ENCODE measurements around the gene SC5D. TPM values are rescaled to one million over a fixed set of nuclear protein-coding genes. Genes with fewer than 3 reads are reported as not detected.

Gene SC5D
- total RNA-seq, 2 experiments from 2014 or later, result 87.7 to 92.7 TPM

DNA sequence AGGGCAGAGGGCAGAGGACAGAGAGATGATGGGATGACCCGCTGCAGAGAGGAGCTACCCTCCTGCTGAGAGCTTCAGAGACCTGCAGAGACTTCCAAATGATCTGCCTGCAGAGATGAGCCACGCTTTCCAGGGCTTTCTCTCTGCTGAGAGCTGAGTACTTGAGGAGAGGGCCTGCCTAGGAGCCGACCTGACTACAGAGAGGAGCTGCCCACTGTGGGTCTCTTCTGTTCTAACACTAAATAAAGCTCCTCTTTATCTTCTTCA is 45.9 kb upstream of the SC5D start:
- peaks cover 5% of the 10 kb centered on the region for H3K4me1 Mint-ChIP-seq (ENCODE audit: low read depth)
- H3K36me3 Mint-ChIP-seq (ENCODE audit: low read depth), result no peaks in the 10 kb centered on the region
- H3K27me3 Mint-ChIP-seq, result no peaks in the 10 kb centered on the region
- no peak overlapping the region for H3K27ac Mint-ChIP-seq
- DNase-seq (no peak), ATAC-seq (ENCODE audit: poor library complexity) (no peak)
- H3K36me3 ChIP-seq (ENCODE audit: insufficient read depth, low read length), result no peaks in the 10 kb centered on the region
- H3K4me1 ChIP-seq (ENCODE audit: insufficient read depth, low read length), result no peaks in the 10 kb centered on the region
- no peak overlapping the region for H3K27ac ChIP-seq (ENCODE audit: low read depth in 1 of 2, low read length in 2 of 2)
- CTCF ChIA-PET, result interaction anchor here (2.0 kb wide), 1 partner anchor 345 kb away, joined by 5 read pairs; no protein-coding TSS in a partner anchor
- H3K4me3 Mint-ChIP-seq, result no peak overlapping the region
- peaks cover 0 to 3% of the 10 kb centered on the region in 2 experiments for H3K9me3 ChIP-seq (ENCODE audit: control insufficient read depth in 1 of 2, insufficient read depth in 1 of 2, low read length in 2 of 2)
- H3K4me3 ChIP-seq (ENCODE audit: low read length), result no peak overlapping the region
- POLR2A ChIA-PET, result no interaction called here
- TF ChIP-seq CTCF (IDR thresholded peaks at IDR 0.05), result no peak
- intact Hi-C loops (cut with DNase I, micrococcal nuclease), result no loop called here
- H3K27me3 ChIP-seq (ENCODE audit: control insufficient read depth in 1 of 2, insufficient read depth in 2 of 2, low read length in 2 of 2), result no peaks in the 10 kb centered on the region
- no peaks in the 10 kb centered on the region for H3K9me3 Mint-ChIP-seq

DNA sequence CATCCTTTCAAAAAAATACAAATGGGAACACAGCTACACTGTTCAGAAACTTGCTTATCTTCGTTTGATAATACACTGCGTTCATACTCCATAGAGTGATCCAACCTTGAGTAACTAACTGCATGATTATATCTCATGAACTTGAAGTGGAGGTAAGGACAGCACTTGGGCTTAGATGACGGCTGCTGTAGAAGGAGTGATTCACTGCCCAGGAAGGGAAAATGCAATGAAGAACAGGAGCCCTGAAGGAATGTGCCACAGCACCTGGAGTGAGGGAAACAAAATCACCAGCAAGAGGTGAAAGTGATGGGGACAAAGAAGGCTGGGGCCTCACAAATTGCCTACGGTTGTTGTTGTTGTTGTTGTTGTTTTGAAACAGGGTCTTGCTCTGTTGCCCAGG is 44.1 kb upstream of the SC5D start:
- Mint-ChIP-seq H3K27ac (no peak overlapping the region), H3K4me3 (no peak overlapping the region), H3K27me3 (no peaks in the 10 kb centered on the region), H3K36me3 (ENCODE audit: low read depth) (no peaks in the 10 kb centered on the region), H3K4me1 (ENCODE audit: low read depth) (peaks cover 5% of the 10 kb centered on the region), H3K9me3 (no peaks in the 10 kb centered on the region)
- Histone ChIP-seq H3K4me1 (ENCODE audit: insufficient read depth, low read length) (no peaks in the 10 kb centered on the region), H3K9me3 (ENCODE audit: control insufficient read depth in 1 of 2, insufficient read depth in 1 of 2, low read length in 2 of 2) (no peaks in the 10 kb centered on the region), H3K27me3 (ENCODE audit: control insufficient read depth in 1 of 2, insufficient read depth in 2 of 2, low read length in 2 of 2) (no peaks in the 10 kb centered on the region), H3K36me3 (ENCODE audit: insufficient read depth, low read length) (no peaks in the 10 kb centered on the region), H3K27ac (ENCODE audit: low read depth in 1 of 2, low read length in 2 of 2) (no peak overlapping the region), H3K4me3 (ENCODE audit: low read length) (no peak overlapping the region)
- intact Hi-C loops (cut with DNase I, micrococcal nuclease), result loop anchor here (1.0 to 2.0 kb wide), 3 partner anchors 44 to 342 kb away; partner anchors contain the start of gene SC5D (in 1 of the 2)
- TF ChIP-seq CTCF (IDR thresholded peaks at IDR 0.05), result no peak
- ChIA-PET POLR2A (interaction anchor here (2.7 kb wide), 1 partner anchor 44 kb away, joined by 10 read pairs; the partner anchor contains the start of gene SC5D), CTCF (no interaction called here)
- ATAC-seq (ENCODE audit: poor library complexity) (no peak), DNase-seq (no peak)

DNA sequence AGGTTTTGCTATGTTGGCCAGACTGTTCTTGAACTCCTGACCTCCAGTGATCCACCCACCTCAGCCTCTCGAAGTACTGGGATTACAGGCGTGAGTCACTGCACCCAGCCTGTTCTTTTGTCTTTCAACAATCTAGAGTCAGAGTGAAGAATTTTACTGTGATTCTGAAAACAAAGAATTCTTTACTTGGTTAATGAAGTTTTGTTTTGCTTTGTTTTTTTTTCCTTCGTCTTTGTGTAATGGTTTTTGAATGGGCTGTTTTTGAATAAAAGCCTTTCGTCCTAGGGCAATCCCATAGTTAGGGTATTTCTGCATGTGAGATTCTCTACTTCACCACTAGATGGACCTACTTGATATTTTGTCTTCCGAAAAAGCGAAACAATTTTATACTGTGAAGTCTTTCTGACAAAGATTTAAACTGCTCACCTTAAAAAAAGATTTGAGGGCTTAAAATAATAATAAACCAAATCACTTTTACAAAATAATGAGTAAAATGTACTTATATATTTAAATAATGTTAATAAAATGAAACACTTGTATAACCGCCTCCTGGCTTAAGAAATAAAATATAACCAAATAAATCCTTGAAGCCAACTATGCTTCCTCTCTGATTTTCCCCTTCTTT is 43.4 kb upstream of the SC5D start:
- H3K9me3 Mint-ChIP-seq, result no peaks in the 10 kb centered on the region

More for the DNA sequence above, 43.4 kb upstream of the SC5D start:
- Mint-ChIP-seq H3K36me3 (ENCODE audit: low read depth) (no peaks in the 10 kb centered on the region), H3K27ac (no peak overlapping the region), H3K27me3 (no peaks in the 10 kb centered on the region), H3K4me3 (no peak overlapping the region), H3K4me1 (ENCODE audit: low read depth) (peaks cover 5% of the 10 kb centered on the region)
- no peaks in the 10 kb centered on the region for H3K27me3 ChIP-seq (ENCODE audit: control insufficient read depth in 1 of 2, insufficient read depth in 2 of 2, low read length in 2 of 2)
- peak in 4 of 14 experiments; percentile 5 to 63 (median 52) for DNase-seq
- peak; percentile 78 for ATAC-seq (ENCODE audit: poor library complexity)
- ChIA-PET POLR2A (interaction anchor here (2.7 kb wide), 1 partner anchor 43 kb away, joined by 10 read pairs; the partner anchor contains the start of gene SC5D), CTCF (no interaction called here)
- H3K4me1 ChIP-seq (ENCODE audit: insufficient read depth, low read length), result no peaks in the 10 kb centered on the region
- TF ChIP-seq CTCF (IDR thresholded peaks at IDR 0.05), result peak; percentile 77
- intact Hi-C loops (cut with DNase I, micrococcal nuclease), result loop anchor here (1.0 to 2.0 kb wide), 3 partner anchors 44 to 342 kb away; partner anchors contain the start of gene SC5D (in 1 of the 2)
- H3K27ac ChIP-seq (ENCODE audit: low read depth in 1 of 2, low read length in 2 of 2), result no peak overlapping the region
- H3K4me3 ChIP-seq (ENCODE audit: low read length), result no peak overlapping the region
- H3K9me3 ChIP-seq (ENCODE audit: control insufficient read depth in 1 of 2, insufficient read depth in 1 of 2, low read length in 2 of 2), result no peaks in the 10 kb centered on the region
- H3K36me3 ChIP-seq (ENCODE audit: insufficient read depth, low read length), result no peaks in the 10 kb centered on the region

All from CD4-positive, alpha-beta T cell (primary cell).